Stimulated activated CD4-positive, alpha-beta T cell treated with anti-CD3 and anti-CD28 coated beads, Interleukin-15, amount 100 ng/mL, for 48 hours (primary cell): ENCODE data around the gene ATXN1.

Experiments used
- DNase-seq, 2 donors: peaks; one replicate each; pipeline ENCODE4 v3.0.0-alpha.2; 2020; ENCODE audit warnings: low read depth in 2 of 2

Gene ATXN1

GRCh38 chr6:16743664-16744210, 17.5 kb downstream of the ATXN1 start:
- no peak for DNase-seq

- DNase-seq, result no peak
Observed at GRCh38 chr6:16742116-16742515, 19.1 kb downstream of the ATXN1 start.

DNA sequence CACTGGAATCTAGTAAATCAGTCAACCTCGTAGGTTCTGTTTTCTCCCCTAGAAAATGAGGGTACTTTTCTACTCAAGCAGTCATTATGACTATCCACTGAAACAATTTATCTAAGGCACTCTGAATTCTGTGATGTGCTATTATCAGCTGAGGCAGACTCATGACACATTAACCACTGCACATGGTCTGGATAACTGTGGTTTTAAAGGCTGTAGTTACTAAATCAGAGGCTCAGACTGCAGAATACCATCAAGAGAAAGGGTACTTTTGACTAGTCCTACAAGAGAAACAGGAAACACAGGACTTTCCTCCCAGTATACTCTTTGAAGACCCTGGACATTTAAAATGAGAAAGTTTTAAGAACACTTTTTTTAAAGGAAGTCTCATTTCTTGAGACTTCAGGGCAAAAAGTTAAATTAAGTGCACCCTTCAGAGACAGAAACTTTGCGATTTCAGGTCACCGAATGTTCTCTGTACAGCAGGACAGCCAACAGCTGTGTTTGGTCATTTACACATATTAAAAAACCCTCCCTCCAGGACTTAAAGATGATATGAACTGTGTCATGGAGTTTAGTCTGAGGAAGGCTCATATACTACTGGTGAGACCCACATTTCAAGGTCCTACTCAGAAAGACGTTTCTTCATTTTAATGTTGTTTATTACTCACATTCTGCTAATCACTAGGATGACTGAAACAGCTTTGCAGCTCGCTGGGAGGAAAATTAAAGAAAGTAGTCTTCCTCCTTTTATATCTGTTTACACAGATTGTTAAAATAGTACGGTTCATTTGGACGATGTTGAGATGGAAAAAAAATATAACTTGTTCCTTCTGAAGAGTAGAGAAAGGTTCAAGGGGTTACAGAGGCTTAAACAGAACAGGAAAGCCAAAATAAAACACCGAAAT, 19.9 kb downstream of the ATXN1 start:
- DNase-seq, result no peak

- DNase-seq, result no peak
Observed at GRCh38 chr6:16740097-16740496, 21.2 kb downstream of the ATXN1 start.

GRCh38 chr6:16739329-16739801, 21.9 kb downstream of the ATXN1 start:
- DNase-seq, result no peak

GRCh38 chr6:16737925-16738324, 23.3 kb downstream of the ATXN1 start:
- DNase-seq, result no peak

GRCh38 chr6:16736856-16737775, 24.1 kb downstream of the ATXN1 start:
- DNase-seq, result no peak

GRCh38 chr6:16735014-16735413, 26.2 kb downstream of the ATXN1 start:
- no peak for DNase-seq

DNA sequence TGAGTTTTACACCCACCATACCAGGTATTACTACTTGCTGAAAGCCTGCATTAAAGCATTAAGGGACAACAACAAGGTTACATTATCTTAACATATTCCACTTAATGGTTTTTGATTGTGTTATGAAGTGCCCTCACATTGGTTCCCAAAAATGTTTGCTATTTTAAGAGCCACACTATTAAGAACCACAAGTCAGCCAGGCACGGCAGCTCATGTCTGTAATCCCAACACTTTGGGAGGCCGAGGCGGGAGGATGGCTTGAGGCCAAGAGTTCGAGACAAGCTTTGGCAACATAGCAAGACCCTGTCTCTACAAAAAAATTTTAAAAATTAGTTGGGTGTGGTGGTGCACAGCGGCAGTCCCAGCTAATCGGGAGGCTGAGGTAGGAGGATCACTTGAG, 28.2 kb downstream of the ATXN1 start:
- DNase-seq, result no peak

DNA sequence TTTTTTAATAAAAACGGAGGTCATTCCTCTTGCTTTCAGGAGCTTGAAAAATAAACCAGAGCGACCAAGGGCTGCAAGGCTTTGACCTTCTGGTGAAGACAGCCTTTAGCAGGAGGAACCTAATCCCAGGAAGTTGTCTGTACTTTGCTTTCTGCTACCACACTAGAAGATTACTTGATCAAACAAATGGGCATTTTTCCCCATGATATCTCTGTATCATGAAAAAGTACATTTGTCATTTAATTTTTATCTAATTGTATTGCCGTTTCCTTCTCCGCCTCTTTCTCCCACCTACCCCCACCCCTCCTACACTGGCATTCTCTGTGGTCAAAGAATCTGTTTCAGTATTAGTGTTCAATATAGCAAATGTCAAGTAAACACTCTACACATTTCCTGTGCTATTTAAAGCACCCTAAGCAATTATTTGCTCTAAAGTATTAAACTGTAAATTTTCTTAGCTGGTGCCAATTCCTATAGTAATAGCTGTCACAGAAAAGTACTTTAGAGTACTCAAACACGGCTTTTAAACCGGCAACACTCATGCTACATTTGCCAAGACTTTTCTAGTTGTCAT, 29.7 kb downstream of the ATXN1 start:
- no peak for DNase-seq

- no peak for DNase-seq
Observed at GRCh38 chr6:16730738-16731477, 30.4 kb downstream of the ATXN1 start.

- DNase-seq, result no peak
Observed at GRCh38 chr6:16729744-16730143, 31.5 kb downstream of the ATXN1 start.

GRCh38 chr6:16729183-16729691, 32.0 kb downstream of the ATXN1 start:
- no peak for DNase-seq

GRCh38 chr6:16728513-16729182, 32.6 kb downstream of the ATXN1 start:
- no peak for DNase-seq

- DNase-seq, result no peak
Observed at GRCh38 chr6:16727996-16728395, 33.3 kb downstream of the ATXN1 start.

- DNase-seq, result no peak
Observed at GRCh38 chr6:16725145-16725864, 36.0 kb downstream of the ATXN1 start.

DNA sequence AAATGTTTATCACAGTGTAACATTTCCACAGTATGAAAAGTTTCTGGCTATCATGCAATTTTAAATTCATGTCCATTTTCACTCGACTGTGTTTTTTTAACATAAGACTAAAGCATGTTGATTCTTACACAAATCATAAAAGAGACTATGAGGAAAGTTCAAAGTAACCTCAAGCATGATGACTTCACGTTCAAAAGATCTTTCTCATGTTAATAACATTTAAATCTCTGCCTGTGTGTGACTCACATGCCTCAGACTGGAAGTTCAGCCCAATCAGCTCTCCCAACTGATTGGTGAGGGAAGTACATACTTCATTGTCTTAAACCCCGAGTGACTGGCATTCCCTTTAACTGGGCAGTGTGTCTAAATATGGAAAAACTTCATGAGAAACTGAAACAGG, 37.4 kb downstream of the ATXN1 start:
- DNase-seq, result no peak

GRCh38 chr6:16723402-16723801, 37.9 kb downstream of the ATXN1 start:
- no peak for DNase-seq

DNA sequence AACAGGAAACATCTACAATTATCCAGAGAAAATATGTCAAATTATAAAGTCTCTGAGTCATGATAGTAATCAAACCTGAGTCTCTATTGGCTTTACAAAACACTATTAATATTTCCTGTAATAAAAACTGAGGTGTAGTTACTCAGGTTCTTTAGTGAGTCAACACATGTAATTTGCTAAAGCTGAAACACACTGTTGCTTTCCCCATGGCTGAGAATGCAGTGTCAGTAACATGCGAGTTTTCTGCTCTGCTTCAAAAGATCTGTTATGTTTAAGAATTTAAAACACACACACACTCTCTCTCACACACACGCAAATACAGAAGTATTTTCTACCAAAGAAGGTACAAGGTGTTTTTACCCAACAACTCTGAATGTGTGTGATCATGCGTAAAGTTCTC, 38.6 kb downstream of the ATXN1 start:
- no peak for DNase-seq

- DNase-seq, result no peak
Observed at GRCh38 chr6:16721977-16722376, 39.3 kb downstream of the ATXN1 start.
